SJCRH30 (cell line): ENCODE results near the gene CRYBA2. TPM values are rescaled to one million over a fixed set of nuclear protein-coding genes. Genes with fewer than 3 reads are reported as not detected.

Source experiments
- DNase-seq, 2 experiments: peaks; one replicate each; pipeline ENCODE4 v3.0.0-alpha.2; 2015 to 2020
- H3K27ac ChIP-seq: fragments of 250-450 bp; sonication (Bioruptor Pico); 2 replicates; pipeline ENCODE4 v1.5.1; 2020; ENCODE audit warnings: mild to moderate bottlenecking, moderate library complexity
- H3K27me3 ChIP-seq: fragments of 250-450 bp; sonication (Bioruptor Pico); 2 replicates; pipeline ENCODE4 v1.5.1; 2020; ENCODE audit warnings: mild to moderate bottlenecking, moderate library complexity
- H3K36me3 ChIP-seq: fragments of 250-450 bp; sonication (Bioruptor Pico); 2 replicates; pipeline ENCODE4 v1.5.1; 2020; ENCODE audit warnings: mild to moderate bottlenecking, moderate library complexity
- H3K4me1 ChIP-seq: fragments of 250-450 bp; sonication (Bioruptor Pico); 2 replicates; pipeline ENCODE4 v1.5.1; 2020; ENCODE audit warnings: mild to moderate bottlenecking, moderate library complexity
- H3K4me3 ChIP-seq: fragments of 250-450 bp; sonication (Bioruptor Pico); 2 replicates; pipeline ENCODE4 v1.5.1; 2020; ENCODE audit warnings: mild to moderate bottlenecking, moderate library complexity
- H3K9me3 ChIP-seq: fragments of 250-450 bp; sonication (Bioruptor Pico); replicated peaks from 2 replicates; pipeline ENCODE4 v1.5.1; 2020; ENCODE audit warnings: mild to moderate bottlenecking, moderate library complexity
- total RNA-seq: library from RNA; depleted of rRNA; stranded (reverse); fragments of >200 nt; shearing (Covaris generic); gene quantifications from 2 replicates; pipeline ENCODE4 v1.2.3, GENCODE V29; 2014

CRYBA2 gene
- total RNA-seq, 1 experiment from 2014 or later, result not detected

DNA sequence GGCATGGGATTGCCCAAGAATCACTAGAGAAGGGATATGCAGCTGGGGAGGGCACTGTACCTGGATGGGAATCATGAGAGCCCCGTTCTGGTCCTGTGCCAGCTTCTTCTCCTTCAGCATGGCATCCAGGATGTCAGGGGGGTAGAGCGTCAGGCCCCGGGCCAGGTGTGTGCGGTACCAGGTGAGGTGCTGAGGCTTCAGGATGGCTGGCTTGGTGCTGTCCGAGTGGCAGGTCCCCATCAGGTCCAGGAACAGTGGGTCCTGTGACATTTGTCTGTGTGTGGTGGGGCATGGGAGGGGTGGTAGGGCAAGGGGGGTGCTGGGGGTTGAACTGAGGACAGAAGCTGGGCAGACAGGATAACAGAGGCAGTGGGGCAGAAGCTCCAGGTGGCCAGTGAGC lies 34.9 kb upstream of the CRYBA2 start:
- H3K4me3 ChIP-seq, result no peak overlapping the region
- peaks cover 12% of the 10 kb centered on the region for H3K27me3 ChIP-seq
- no peak for DNase-seq
- H3K27ac ChIP-seq, result no peak overlapping the region
- no peaks in the 10 kb centered on the region for H3K4me1 ChIP-seq
- no peaks in the 10 kb centered on the region for H3K36me3 ChIP-seq
- H3K9me3 ChIP-seq, result no peaks in the 10 kb centered on the region

DNA sequence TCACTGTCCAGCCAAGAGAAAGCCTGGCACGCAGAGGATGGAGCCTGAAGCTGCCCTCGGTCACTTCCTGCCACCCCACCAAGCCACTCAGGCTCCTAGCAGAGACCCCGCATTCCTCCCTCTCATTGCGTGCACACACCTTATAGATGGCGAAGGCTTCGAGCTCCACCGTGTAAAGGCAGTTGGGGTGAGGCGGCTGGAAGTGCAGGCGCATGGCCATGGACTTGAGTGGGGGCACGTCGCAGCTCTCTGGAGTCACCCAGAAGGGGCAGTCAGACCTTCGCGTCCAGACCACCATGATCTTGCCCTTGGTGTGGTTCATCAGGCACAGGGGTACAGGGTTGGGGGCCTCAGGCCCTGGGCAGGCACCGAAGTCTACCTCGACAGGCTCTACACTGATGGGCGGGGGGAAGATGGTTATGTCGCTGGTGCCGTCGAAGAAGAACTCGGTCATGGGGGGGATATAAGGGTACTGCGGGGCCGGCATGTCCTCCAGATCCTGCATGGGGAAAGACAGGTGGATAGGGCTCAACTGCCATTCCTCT lies 34.4 kb upstream of the CRYBA2 start:
- H3K4me1 ChIP-seq, result no peaks in the 10 kb centered on the region
- H3K27me3 ChIP-seq, result peaks cover 12% of the 10 kb centered on the region
- no peak overlapping the region for H3K4me3 ChIP-seq
- no peaks in the 10 kb centered on the region for H3K9me3 ChIP-seq
- no peak for DNase-seq
- no peaks in the 10 kb centered on the region for H3K36me3 ChIP-seq
- no peak overlapping the region for H3K27ac ChIP-seq

DNA sequence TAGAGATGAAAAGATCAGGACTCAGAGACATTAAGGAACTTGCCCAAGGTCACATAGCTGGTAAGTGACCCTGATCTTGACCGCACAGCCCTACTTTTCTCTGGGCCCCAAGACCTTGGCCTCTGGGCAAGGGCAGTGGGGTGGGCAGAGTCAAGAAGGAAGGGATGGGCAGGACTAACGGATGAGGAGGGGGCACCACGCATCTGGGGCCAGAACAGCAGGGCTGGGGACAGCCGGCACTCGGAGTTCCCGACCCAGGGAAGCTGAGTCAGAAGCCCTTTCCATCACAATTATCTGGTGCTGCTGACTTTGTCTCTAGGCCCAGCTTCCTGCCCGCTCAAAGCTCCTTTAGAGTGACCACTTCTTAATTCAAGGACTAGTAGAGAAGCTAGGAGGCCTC lies 33.7 kb upstream of the CRYBA2 start:
- Histone ChIP-seq H3K4me3 (no peak overlapping the region), H3K27me3 (peaks cover 12% of the 10 kb centered on the region)

GRCh38 chr2:219025637-219026585 lies 32.7 kb upstream of the CRYBA2 start:
- DNase-seq, result no peak
- Histone ChIP-seq H3K9me3 (no peaks in the 10 kb centered on the region), H3K36me3 (no peaks in the 10 kb centered on the region), H3K27me3 (peaks cover 9% of the 10 kb centered on the region), H3K4me3 (no peak overlapping the region), H3K27ac (no peak overlapping the region), H3K4me1 (no peaks in the 10 kb centered on the region)

More for the DNA sequence above, 33.7 kb upstream of the CRYBA2 start:
- Histone ChIP-seq H3K36me3 (no peaks in the 10 kb centered on the region), H3K9me3 (no peaks in the 10 kb centered on the region), H3K4me1 (no peaks in the 10 kb centered on the region), H3K27ac (no peak overlapping the region)
- no peak for DNase-seq

DNA sequence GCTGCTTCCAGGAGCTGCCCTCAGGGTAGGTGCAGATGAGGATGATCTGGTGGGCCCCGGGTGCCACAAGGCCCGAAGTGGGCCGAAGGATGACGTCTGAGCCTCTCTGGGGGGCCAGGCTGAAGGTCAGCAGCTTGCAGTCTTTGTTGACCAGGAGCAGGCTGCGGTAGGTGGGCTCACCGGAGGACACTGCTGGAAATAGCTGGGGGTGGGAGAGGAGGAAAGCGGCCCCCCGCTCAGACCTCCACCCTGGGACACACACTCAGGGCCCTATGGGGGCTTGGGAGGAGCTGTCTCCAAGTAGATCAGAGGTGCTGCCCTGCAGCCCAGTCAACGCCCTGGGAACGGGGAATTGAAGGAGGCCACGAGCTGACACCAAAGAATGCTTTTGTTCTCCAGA lies 30.8 kb upstream of the CRYBA2 start:
- Histone ChIP-seq H3K27ac (no peak overlapping the region), H3K9me3 (no peaks in the 10 kb centered on the region), H3K27me3 (peaks cover 5% of the 10 kb centered on the region; the same call in 1 of the 2 replicates), H3K4me3 (no peak overlapping the region), H3K36me3 (no peaks in the 10 kb centered on the region), H3K4me1 (no peaks in the 10 kb centered on the region)
- no peak for DNase-seq

- Histone ChIP-seq H3K9me3 (no peaks in the 10 kb centered on the region), H3K4me3 (no peak overlapping the region), H3K27ac (no peak overlapping the region), H3K4me1 (no peaks in the 10 kb centered on the region), H3K27me3 (peaks cover 5% of the 10 kb centered on the region; the same call in 1 of the 2 replicates), H3K36me3 (no peaks in the 10 kb centered on the region)
- no peak for DNase-seq
These were observed 29.9 kb upstream of the CRYBA2 start for GRCh38 chr2:219023045-219023605.

GRCh38 chr2:219022616-219023015 lies 29.4 kb upstream of the CRYBA2 start:
- H3K9me3 ChIP-seq, result no peaks in the 10 kb centered on the region
- H3K4me1 ChIP-seq, result no peaks in the 10 kb centered on the region
- peaks cover 5% of the 10 kb centered on the region; the same call in 1 of the 2 replicates for H3K27me3 ChIP-seq
- H3K36me3 ChIP-seq, result no peaks in the 10 kb centered on the region
- H3K27ac ChIP-seq, result no peak overlapping the region
- DNase-seq, result no peak
- H3K4me3 ChIP-seq, result no peak overlapping the region

- DNase-seq, result no peak
- Histone ChIP-seq H3K27me3 (peaks cover 5% of the 10 kb centered on the region; the same call in 1 of the 2 replicates), H3K27ac (no peak overlapping the region), H3K4me1 (no peaks in the 10 kb centered on the region), H3K9me3 (no peaks in the 10 kb centered on the region), H3K4me3 (no peak overlapping the region), H3K36me3 (no peaks in the 10 kb centered on the region)
These were observed 28.8 kb upstream of the CRYBA2 start for GRCh38 chr2:219022041-219022440.

DNA sequence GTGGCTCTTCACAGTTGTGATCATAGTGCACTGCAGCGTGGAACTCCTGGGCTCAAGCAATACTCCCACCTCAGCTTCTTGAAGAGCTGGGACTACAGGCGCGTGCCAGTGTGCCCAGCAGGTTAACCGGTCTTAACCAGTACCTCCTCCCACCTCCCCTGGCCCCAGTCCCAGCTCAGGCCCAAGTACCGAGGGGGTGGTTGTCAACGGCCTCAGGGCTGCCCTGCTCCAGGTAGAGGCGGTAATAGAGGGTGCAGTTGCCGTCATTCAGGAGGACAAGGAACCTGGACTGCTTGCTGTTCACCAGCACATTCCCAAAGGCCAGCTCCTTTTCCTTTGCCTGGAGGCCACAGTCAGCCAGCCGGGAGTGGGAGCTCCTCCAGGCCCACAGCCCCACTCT lies 28.4 kb upstream of the CRYBA2 start:
- Histone ChIP-seq H3K27ac (no peak overlapping the region), H3K4me1 (no peaks in the 10 kb centered on the region), H3K9me3 (no peaks in the 10 kb centered on the region), H3K27me3 (peaks cover 3% of the 10 kb centered on the region; the same call in 1 of the 2 replicates), H3K36me3 (no peaks in the 10 kb centered on the region), H3K4me3 (no peak overlapping the region)
- no peak for DNase-seq

- H3K4me1 ChIP-seq, result no peaks in the 10 kb centered on the region
- H3K27me3 ChIP-seq, result no peaks in the 10 kb centered on the region; the same call in 1 of the 2 replicates
- no peak overlapping the region for H3K27ac ChIP-seq
- no peak for DNase-seq
- H3K36me3 ChIP-seq, result no peaks in the 10 kb centered on the region
- H3K4me3 ChIP-seq, result no peak overlapping the region
- no peaks in the 10 kb centered on the region for H3K9me3 ChIP-seq
These were observed 27.6 kb upstream of the CRYBA2 start for GRCh38 chr2:219020604-219021365.

DNA sequence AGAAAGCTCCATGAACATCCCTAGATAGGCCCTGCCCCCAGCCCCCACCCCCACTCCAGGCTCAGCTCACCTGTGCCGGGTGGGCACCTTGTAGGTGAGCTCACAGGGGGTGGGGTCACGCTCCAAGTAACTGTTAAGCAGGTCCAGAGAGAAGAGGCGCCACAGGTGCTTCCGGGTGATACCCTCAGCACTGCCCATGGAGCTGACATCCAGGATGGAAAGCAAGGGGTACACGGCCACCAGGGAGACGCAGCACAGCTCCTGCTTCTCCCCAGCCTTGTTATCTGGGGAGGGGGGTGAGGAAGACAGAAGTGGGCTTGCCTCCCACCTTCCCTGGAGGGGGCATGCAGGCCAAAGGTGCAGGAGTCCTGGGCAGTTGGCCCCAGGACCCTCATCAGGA lies 26.2 kb upstream of the CRYBA2 start:
- H3K36me3 ChIP-seq, result no peaks in the 10 kb centered on the region
- no peak overlapping the region for H3K4me3 ChIP-seq
- H3K9me3 ChIP-seq, result no peaks in the 10 kb centered on the region
- no peak for DNase-seq
- H3K27ac ChIP-seq, result no peak overlapping the region
- no peaks in the 10 kb centered on the region; the same call in 1 of the 2 replicates for H3K27me3 ChIP-seq
- no peaks in the 10 kb centered on the region for H3K4me1 ChIP-seq

GRCh38 chr2:219018726-219019125 lies 25.5 kb upstream of the CRYBA2 start:
- no peak for DNase-seq
- Histone ChIP-seq H3K27me3 (no peaks in the 10 kb centered on the region; the same call in 1 of the 2 replicates), H3K9me3 (no peaks in the 10 kb centered on the region), H3K36me3 (no peaks in the 10 kb centered on the region), H3K4me3 (no peak overlapping the region), H3K4me1 (no peaks in the 10 kb centered on the region), H3K27ac (no peak overlapping the region)

- Histone ChIP-seq H3K27me3 (no peaks in the 10 kb centered on the region; the same call in 1 of the 2 replicates), H3K27ac (no peak overlapping the region), H3K9me3 (no peaks in the 10 kb centered on the region), H3K36me3 (no peaks in the 10 kb centered on the region), H3K4me3 (no peak overlapping the region), H3K4me1 (no peaks in the 10 kb centered on the region)
- no peak for DNase-seq
These were observed 25.1 kb upstream of the CRYBA2 start for GRCh38 chr2:219018286-219018685.

DNA sequence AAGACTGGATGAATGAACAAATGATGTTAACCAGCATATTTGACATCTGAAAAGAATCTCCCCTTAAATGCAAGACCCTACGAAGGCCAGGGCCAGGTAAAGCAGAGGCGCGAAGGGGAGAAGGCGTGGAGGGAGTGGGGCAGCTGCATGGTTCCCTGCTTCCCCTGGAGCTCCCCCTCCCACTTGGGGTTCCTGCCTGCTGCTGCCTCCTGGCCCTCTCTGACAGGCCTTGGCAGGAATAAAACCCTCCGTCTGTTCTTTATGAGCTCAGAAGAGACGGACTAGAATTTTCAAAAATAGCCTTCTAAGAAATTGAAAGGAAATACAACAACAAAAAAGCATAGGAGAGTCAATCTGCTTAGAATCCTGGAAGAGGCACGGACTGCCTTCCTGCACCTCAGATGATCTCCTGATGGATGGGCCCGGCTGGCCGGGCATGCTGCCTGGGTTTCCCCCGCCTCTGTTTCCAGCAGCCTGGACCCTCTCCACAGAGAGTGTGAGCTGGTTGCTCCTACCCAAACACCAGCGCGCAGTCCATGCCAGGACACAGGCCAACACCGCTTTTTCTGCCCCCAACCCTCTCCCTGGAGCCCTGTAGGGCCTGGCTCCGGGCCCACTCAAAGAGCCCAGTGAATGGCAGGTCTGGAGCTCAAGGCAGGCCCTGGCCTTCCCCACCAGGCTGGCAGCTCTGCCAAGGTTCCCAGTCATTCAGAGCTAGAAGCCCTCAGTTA lies 24.1 kb upstream of the CRYBA2 start:
- no peak for DNase-seq
- H3K4me3 ChIP-seq, result no peak overlapping the region
- no peaks in the 10 kb centered on the region for H3K4me1 ChIP-seq
- no peak overlapping the region for H3K27ac ChIP-seq
- H3K9me3 ChIP-seq, result no peaks in the 10 kb centered on the region
- H3K36me3 ChIP-seq, result no peaks in the 10 kb centered on the region
- H3K27me3 ChIP-seq, result no peaks in the 10 kb centered on the region; the same call in 1 of the 2 replicates
